Muscle layer of duodenum (tissue), 2 donors: ENCODE results near the gene IGDCC3.

Source experiments
- H3K27ac ChIP-seq: one replicate; pipeline ENCODE4 v1.7.0; 2013; ENCODE audit warnings: mild to moderate bottlenecking, low read length
- H3K27me3 ChIP-seq: one replicate; pipeline ENCODE4 v1.7.0; 2013; ENCODE audit warnings: low read depth, mild to moderate bottlenecking, control low read depth, low read length
- H3K36me3 ChIP-seq, 2 donors: one replicate each; pipeline ENCODE4 v1.7.0; 2013; ENCODE audit warnings: low read length in 2 of 2, control low read depth in 1 of 2, mild to moderate bottlenecking in 1 of 2; ENCODE audit not compliant: insufficient read depth in 2 of 2, control insufficient read depth in 1 of 2
- H3K4me1 ChIP-seq, 2 donors: one replicate each; pipeline ENCODE4 v1.7.0; 2013; ENCODE audit warnings: low read length in 2 of 2, mild to moderate bottlenecking in 2 of 2, control low read depth in 1 of 2, moderate library complexity in 1 of 2; ENCODE audit not compliant: insufficient read depth in 2 of 2, control insufficient read depth in 1 of 2
- H3K4me3 ChIP-seq, 2 donors: one replicate each; pipeline ENCODE4 v1.7.0; 2013; ENCODE audit warnings: low read length in 2 of 2, low read depth in 1 of 2, mild to moderate bottlenecking in 1 of 2
- H3K9me3 ChIP-seq, 2 donors: one replicate each; pipeline ENCODE4 v1.7.0; 2013; ENCODE audit warnings: low read length in 2 of 2, control low read depth in 1 of 2, mild to moderate bottlenecking in 1 of 2; ENCODE audit not compliant: control insufficient read depth in 1 of 2
- donor health status: healthy.

IGDCC3 gene

DNA sequence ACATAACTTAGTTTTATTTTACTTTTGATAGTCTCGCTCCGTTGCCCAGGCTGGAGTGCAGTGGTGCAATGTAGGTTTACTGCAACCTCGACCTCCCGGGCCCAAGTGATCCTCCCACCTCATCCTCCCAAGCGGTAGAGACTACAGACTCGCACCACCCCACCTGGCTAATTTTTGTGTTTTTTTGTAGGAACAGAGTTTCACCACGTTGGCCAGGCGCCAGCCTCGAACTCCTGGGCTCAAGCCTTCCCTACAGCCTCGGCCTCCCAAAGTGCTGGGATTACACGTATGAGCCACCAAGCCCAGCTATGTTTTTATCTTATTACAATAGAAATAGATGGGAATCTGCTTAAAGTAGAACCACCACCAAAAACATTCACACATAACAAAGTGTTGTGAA is 79.1 kb downstream of the IGDCC3 start:
- Histone ChIP-seq H3K9me3 (no peaks in the 10 kb centered on the region), H3K4me3 (no peak overlapping the region), H3K27ac (no peak overlapping the region), H3K27me3 (no peaks in the 10 kb centered on the region), H3K4me1 (peaks cover 4 to 5% of the 10 kb centered on the region in 2 donors), H3K36me3 (no peaks in the 10 kb centered on the region)

- no peaks in the 10 kb centered on the region for H3K9me3 ChIP-seq
- no peak overlapping the region for H3K4me3 ChIP-seq
- H3K4me1 ChIP-seq: peaks cover 0 to 5% of the 10 kb centered on the region in 2 donors
- H3K27ac ChIP-seq: no peak overlapping the region
- H3K36me3 ChIP-seq: no peaks in the 10 kb centered on the region
- H3K27me3 ChIP-seq: no peaks in the 10 kb centered on the region
Measured at GRCh38 chr15:65292938-65293518, 84.8 kb downstream of the IGDCC3 start.

DNA sequence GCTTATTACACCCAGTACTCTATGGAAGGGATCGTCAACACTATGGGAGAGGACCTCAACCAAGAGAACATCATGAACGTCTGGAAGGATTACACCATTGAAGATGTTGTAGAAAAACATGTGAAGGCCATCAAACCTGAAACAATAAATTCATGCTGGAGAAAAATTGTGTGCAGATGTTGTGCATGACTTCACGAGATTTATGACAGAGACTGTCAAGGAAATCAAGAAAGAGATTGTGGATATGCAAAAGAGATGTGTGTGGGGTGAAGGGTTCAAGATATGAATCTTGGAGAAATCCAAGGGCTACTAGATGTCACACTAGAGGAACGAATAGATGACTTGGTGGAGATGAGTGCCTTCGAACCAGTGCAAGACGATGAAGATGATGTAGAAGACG is 87.6 kb downstream of the IGDCC3 start:
- no peaks in the 10 kb centered on the region for H3K36me3 ChIP-seq
- H3K4me1 ChIP-seq: peaks cover 3 to 10% of the 10 kb centered on the region in 2 donors
- no peaks in the 10 kb centered on the region for H3K27me3 ChIP-seq
- H3K9me3 ChIP-seq: no peaks in the 10 kb centered on the region
- no peak overlapping the region for H3K27ac ChIP-seq
- no peak overlapping the region for H3K4me3 ChIP-seq

- Histone ChIP-seq H3K4me3 (no peak overlapping the region), H3K36me3 (no peaks in the 10 kb centered on the region), H3K27me3 (no peaks in the 10 kb centered on the region), H3K9me3 (no peaks in the 10 kb centered on the region), H3K27ac (no peak overlapping the region), H3K4me1 (peaks cover 3 to 16% of the 10 kb centered on the region in 2 donors)
Measured at GRCh38 chr15:65289261-65289854, 88.4 kb downstream of the IGDCC3 start.

DNA sequence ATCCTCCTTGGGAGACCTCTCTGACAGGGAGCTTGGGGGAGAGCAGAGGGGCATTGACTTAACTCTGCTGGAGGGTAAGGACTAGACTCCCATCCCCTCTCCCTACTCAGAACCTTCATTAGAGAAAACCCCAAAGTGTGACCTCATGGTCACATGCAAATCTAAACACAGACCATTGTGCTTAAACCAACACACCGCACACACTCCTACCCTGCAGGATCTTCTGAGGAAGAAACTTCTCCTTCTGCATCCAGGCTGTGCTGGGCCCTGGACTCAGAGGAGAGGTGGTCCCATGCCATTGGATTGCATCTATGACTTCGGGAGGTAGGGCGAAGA is 90.3 kb downstream of the IGDCC3 start:
- Histone ChIP-seq H3K4me3 (peak overlapping the region in 1 of 2 donors; percentile 83), H3K27me3 (no peaks in the 10 kb centered on the region), H3K36me3 (no peaks in the 10 kb centered on the region), H3K4me1 (peaks cover 3 to 16% of the 10 kb centered on the region in 2 donors), H3K9me3 (no peaks in the 10 kb centered on the region), H3K27ac (no peak overlapping the region)

- peak within 1 kb of the TSS; percentile 14 for H3K27ac ChIP-seq
Measured at GRCh38 chr15:65286704-65287519, 90.9 kb downstream of the IGDCC3 start, which contains the start of gene PARP16. Gene PARP16, minus strand, starts transcription at chr15:65286883. Its CDS starts 457 bp downstream, at chr15:65286426.

DNA sequence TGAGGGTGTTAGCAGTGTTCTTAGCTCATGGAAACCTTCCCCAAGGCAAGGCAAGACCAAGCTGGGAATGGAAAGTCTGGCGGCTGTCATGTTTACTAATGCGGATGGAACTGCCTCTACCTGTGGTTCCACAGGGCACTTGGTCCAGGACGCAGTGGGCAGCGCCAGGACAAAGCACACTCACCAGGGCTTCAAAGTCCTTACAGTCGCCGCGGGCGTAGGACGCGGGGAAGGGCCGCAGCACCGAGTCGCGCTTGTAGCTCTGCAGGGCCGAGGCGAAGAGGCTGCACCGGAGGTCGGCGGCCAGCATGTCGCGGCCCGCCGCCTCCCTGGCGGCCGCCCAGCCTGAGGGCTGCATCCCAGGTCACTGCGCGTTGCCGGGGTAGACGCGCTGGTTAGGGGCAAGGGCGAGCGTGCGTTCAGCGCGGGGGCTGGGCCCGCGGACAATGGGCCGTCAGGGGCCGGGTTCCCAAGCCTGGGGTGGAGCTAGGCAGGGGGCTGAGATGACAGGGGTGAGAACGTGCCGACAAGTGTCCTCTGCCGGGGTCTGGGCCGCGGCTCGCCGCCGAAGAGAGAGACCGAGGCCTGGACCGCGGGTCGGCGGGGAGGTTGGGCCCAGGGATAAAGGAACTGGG is 91.6 kb downstream of the IGDCC3 start:
- no peaks in the 10 kb centered on the region for H3K9me3 ChIP-seq
- H3K4me3 ChIP-seq: peak overlapping the region; percentile 72 to 83
- H3K27me3 ChIP-seq: no peaks in the 10 kb centered on the region
- H3K36me3 ChIP-seq: no peaks in the 10 kb centered on the region
- H3K4me1 ChIP-seq: peaks cover 3 to 16% of the 10 kb centered on the region in 2 donors
- H3K27ac ChIP-seq: peak overlapping the region; percentile 14

More at GRCh38 chr15:65286704-65287519, 90.9 kb downstream of the IGDCC3 start, which contains the start of gene PARP16:
- H3K4me1 ChIP-seq: peaks cover 3 to 16% of the 10 kb centered on the region in 2 donors
- no peaks in the 10 kb centered on the region for H3K9me3 ChIP-seq
- H3K4me3 ChIP-seq: peak within 1 kb of the TSS; percentile 72 to 83
- H3K27me3 ChIP-seq: no peaks in the 10 kb centered on the region
- no peaks in the 10 kb centered on the region for H3K36me3 ChIP-seq

DNA sequence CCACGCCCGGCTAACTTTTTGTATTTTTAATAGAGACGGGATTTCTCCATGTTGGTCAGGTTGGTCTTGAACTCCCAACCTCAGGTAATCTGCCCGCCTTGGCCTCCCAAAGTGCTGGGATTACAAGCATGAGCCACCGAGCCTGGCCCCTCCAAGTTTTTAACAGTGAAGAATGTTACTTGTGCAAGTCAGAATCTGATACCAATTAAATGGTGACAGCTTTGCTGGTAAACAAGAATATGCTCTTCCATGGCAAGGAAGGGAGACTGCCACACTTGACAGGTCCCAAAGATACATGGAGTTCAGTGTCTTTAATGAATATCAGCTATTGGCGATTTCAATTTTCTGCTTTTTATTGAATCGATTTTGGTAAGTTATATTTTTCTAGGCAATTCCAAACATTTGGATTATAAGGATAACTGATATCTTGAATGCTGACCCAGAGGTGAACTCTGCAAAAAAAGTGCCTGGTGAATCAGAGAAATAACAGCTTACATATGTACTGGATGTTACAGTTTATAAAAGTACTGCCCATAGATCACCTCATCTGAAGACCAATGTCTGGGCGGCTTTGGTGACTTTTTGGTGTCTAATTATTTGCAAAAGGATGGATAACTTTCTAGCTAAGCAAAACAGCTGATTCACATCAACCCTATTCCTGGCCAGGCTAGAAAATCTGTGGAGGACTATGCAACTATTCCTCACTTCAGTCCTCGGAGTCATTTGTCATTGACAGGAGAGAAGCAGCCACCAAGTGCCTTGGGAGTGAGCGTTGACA is 92.3 kb downstream of the IGDCC3 start:
- Histone ChIP-seq H3K4me1 (peaks cover 3 to 16% of the 10 kb centered on the region in 2 donors), H3K36me3 (no peaks in the 10 kb centered on the region), H3K9me3 (no peaks in the 10 kb centered on the region), H3K27ac (peak overlapping the region; percentile 14), H3K27me3 (no peaks in the 10 kb centered on the region), H3K4me3 (peak overlapping the region; percentile 72 to 83)

DNA sequence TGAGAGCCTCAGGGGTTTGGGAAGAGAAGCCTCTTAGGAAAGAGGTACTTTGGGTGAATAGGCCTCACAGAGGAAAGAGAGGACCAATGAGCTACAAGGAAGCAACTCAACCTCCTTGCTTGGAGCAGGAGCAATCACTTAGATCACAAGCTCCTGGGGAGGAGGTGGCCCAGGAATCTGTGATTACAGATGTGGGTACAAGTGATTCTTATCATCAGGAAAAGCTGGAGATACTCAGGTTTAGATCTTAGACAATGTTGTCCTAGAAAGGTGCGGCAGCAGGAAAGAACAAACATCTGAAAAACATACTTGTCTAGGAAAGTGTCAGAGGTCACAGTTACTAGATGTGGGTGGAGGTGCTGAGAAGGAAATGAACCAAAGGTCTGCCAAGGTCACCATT is 99.3 kb downstream of the IGDCC3 start:
- Histone ChIP-seq H3K27ac (no peak overlapping the region), H3K27me3 (no peaks in the 10 kb centered on the region), H3K36me3 (no peaks in the 10 kb centered on the region), H3K4me1 (no peaks in the 10 kb centered on the region), H3K9me3 (no peaks in the 10 kb centered on the region), H3K4me3 (no peak overlapping the region)
